ENCODE measurements around the gene VWC2L.

DNA sequence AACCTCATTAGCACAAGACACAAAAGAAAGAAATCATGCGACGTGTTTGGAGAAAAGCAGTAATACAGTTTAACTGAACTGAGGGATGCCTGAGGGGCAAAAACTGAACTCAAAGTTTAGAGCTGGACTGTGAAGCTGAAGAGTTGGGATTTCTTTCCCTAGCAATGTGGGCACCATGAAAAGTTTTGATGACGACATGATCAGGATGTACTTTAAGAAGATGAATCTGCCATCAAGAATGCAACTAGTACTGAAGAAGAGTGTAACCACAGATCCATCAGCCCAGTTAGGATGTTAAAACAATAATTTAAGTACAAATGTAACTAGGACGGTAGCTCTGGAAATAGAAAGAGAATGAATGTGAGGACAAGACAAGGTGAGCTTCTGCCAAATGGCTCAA lies 196.2 kb downstream of the VWC2L start:
- TF ChIP-seq, protein P1, sequence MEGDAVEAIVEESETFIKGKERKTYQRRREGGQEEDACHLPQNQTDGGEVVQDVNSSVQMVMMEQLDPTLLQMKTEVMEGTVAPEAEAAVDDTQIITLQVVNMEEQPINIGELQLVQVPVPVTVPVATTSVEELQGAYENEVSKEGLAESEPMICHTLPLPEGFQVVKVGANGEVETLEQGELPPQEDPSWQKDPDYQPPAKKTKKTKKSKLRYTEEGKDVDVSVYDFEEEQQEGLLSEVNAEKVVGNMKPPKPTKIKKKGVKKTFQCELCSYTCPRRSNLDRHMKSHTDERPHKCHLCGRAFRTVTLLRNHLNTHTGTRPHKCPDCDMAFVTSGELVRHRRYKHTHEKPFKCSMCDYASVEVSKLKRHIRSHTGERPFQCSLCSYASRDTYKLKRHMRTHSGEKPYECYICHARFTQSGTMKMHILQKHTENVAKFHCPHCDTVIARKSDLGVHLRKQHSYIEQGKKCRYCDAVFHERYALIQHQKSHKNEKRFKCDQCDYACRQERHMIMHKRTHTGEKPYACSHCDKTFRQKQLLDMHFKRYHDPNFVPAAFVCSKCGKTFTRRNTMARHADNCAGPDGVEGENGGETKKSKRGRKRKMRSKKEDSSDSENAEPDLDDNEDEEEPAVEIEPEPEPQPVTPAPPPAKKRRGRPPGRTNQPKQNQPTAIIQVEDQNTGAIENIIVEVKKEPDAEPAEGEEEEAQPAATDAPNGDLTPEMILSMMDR (IDR thresholded peaks at IDR 0.05), result no peak
- no peak for TF ChIP-seq POLR2A (IDR thresholded peaks at IDR 0.05)

Data from esophagus squamous epithelium (tissue), 4 donors.